Occipital lobe (tissue), 2 donors: ENCODE measurements around the gene C4B. TPM values are rescaled to one million over a fixed set of nuclear protein-coding genes. Genes with fewer than 3 reads are reported as not detected.
A peak's percentile ranks its signal among the peaks of the same experiment; 100 is the strongest.
"Not testable (repeated sequence)": the region's sequence is repeated elsewhere in the genome, so short reads cannot be mapped to it uniquely, and the experiment has no call there.

Source experiments
- DNase-seq: peaks from one replicate; lab custom pipeline; 2025; lab: John Stamatoyannopoulos, UW
- total RNA-seq: library from RNA; depleted of rRNA; stranded (reverse); fragments of >200 nt; gene quantifications from one replicate; pipeline ENCODE4 v1.2.3, GENCODE V29; 2014

C4B gene
- total RNA-seq, 1 donor from 2014 or later = 9.2 TPM

- no peak for DNase-seq
Measured at GRCh38 chr6:32050562-32050961, 36.0 kb downstream of the C4B start.

DNA sequence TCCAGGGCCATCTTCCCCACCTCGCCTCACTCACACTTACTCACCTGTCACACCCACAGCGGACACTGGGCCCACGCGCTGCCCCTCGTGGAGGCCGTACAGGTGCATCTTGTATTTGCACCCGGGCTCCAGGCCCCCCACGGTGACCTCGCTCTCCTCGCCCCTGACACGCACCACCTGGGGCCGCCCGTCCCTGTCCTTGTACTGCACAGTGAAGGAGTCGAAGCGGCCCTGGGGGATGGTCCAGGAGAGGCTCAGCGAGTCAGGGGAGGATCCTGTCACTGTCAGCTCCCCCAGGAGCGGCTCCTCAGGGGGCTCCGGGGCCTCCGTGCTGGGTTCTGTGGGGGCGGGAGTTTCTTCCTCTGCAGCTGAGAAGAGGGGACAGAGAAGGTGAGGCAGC is 38.0 kb downstream of the C4B start:
- DNase-seq = not testable (repeated sequence)

DNA sequence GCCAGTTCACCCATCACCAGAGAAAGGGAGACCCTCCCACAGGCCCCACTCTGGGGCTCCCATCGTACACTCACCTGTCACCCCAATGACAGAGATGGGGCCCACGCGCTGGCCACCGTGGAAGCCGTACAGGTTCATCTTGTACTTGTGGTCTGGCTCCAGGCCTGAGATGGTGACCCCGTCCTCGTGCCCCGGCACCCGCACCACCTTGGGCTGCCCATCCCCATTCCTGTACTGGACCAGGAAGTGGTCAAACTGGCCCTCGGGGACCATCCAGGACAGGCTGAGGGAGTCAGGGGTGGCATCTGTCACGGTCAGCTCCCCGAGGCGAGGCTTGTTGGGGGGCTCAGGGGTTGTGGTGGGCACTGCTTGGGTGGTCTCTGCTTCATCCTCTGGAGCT is 38.7 kb downstream of the C4B start:
- not testable (repeated sequence) for DNase-seq

DNA sequence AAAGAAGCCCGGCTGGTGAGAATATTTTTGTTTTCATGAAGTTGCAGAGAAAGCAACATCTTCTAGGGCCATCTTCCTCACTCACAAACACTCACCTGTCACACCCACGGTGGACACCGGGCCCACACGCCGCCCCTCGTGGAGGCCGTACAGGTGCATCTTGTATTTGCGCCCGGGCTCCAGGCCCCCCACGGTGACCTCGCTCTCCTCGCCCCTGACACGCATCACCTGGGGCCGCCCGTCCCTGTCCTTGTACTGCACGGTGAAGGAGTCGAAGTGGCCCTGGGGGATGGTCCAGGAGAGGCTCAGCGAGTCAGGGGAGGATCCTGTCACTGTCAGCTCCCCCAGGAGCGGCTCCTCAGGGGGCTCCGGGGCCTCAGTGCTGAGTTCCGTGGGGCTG is 41.2 kb downstream of the C4B start:
- DNase-seq = not testable (repeated sequence)

- no peak for DNase-seq
Measured at GRCh38 chr6:32056254-32056653, 41.7 kb downstream of the C4B start.

- DNase-seq = no peak
Measured at GRCh38 chr6:32057966-32058365, 43.4 kb downstream of the C4B start.

- no peak for DNase-seq
Measured at GRCh38 chr6:32058511-32058963, 43.9 kb downstream of the C4B start.

DNA sequence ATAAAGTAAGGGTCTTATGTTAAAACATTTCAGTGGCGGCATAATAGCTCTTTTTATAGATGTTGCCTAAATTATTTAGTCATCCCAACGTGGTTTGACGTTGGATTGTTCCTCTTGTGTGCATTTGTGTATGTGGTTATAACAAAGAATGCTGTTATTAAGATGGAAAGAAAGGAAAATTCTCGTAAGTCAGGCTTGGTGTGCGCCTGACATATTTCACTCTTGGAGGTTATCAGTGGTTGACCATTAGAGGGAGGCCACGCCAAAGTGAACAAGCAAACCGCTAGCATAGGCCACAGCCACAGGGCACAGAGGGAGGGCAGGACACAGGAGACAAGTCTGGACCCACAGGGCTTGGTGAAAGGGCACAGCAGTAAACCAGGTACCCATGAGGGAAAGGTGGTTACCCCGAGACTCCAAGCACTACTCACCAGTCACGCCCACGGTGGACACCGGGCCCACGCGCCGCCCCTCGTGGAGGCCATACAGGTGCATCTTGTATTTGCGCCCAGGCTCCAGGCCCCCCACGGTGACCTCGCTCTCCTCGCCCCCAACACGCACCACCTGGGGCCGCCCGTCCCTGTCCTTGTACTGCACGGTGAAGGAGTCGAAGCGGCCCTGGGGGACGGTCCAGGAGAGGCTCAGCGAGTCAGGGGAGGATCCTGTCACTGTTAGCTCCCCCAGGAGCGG is 46.5 kb downstream of the C4B start:
- no peak for DNase-seq

- DNase-seq = no peak
Measured at GRCh38 chr6:32064706-32065105, 50.1 kb downstream of the C4B start.

GRCh38 chr6:32067521-32067920 is 52.9 kb downstream of the C4B start:
- DNase-seq = not testable (repeated sequence)

DNA sequence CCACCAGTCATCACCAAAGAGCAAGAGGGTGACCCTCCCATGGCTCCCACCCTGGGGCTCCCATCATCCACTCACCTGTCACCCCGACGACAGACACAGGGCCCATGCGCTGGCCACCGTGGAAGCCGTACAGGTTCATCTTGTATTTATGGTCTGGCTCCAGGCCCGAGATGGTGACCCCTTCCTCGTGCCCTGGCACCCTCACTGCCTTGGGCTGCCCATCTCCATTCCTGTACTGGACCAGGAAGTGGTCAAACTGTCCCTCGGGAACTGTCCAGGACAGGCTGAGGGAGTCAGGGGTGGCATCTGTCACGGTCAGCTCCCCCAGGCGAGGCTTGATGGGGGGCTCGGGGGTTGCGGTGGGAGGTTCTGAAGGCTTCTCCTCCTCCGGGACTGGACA is 53.7 kb downstream of the C4B start:
- not testable (repeated sequence) for DNase-seq

GRCh38 chr6:32068867-32069266 is 54.3 kb downstream of the C4B start:
- DNase-seq = no peak

GRCh38 chr6:32069460-32069859 is 54.9 kb downstream of the C4B start:
- no peak for DNase-seq

- DNase-seq = no peak
Measured at GRCh38 chr6:32069878-32070515, 55.4 kb downstream of the C4B start.

DNA sequence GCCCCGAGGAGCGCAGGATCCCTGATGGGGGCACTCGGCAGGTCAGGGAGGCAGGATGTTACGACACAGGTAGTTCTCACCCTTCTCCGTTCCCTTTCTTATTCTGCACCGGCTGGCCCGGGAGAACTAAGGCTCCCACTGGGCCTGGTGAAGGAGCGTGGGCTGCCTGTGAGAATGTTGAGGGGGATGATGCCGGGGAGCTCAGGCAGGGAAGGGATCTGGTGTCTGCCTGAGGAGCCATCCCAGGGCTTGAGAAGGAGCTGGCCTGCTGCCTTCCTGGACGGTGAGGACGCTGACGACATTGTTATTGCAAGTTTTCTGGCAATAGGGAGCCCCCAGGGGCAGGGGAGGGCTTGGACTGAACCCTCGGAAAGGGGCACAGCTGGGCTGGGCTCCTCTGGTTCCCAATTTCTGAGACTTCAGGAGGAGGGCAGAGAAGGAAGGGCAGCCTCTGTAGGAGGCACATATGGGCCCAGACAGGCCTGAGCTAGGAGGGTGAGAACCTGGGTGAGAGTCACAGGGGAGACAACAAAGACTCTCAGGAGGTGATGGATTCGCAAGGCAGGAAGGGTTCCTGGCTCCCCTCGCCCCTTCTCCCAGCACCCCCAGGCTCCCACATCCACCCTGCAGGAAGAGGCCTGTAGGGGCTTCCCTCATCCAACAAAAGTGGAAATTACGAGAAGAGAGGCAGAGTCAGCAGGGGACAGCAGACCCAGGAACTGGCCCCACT is 56.4 kb downstream of the C4B start:
- peak; percentile 19 for DNase-seq

DNA sequence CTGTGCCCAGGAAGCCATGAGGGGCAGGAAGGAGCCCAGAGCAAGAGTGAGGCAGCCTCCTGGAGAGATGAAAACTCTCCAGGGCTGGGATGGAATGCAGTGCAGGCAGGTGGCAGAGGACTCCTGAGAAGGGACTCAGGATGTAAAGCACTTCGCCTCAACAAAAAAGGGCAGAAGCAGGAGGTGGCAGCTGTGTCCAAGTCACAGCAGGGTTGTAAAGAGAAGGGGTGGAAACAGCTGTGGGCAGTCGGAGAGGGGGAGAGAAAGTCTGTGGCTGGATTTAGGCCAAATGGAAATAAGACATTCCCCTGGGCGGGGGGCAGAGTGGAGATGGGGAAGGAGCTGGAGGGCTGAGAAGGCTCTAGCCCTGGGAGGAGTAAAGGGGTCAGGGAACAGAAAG is 58.5 kb downstream of the C4B start:
- no peak for DNase-seq

DNA sequence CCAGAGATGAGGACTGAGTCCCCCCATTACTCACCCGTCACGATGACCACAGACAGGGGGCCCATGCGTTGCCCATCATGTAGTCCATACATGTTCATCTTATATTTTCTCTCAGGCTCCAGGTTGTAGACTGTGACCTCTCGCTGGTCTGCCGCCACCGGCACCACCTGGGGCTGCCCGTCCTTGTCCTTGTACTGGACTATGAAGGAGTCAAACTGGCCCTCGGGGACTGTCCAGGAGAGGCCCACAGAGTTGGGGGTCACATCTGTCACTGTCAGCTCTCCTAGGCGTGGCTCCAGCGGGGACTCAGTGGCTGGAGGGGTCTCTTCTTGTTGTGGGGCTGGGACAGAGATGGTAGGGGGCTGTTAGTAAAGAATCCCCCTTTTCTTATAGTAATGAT is 59.0 kb downstream of the C4B start:
- no peak for DNase-seq

DNA sequence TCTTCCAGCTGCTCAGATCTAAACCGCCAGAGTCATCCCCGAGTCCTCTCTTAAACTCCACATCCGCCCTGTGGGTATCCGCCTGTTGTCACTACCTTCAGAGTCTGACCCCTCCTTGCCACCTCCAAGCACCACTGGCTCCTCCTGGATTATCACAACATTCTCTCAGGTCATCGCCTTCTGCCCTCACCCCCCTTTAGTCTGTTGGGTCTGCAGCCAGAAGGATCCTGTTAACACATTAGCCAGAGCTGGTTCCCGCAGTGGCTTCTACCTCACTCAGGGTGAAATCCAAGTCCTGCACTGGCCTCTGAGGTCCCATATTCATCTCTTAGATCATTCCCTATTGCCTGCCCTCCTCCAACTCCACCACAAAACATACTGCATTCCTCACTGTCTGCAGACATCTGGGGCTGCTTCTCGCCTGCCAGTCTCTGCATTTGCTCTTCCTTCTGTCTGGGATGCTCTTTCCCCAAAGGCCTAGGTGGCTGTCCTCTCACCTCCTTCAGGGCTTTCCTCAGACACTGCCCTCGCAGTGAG is 60.5 kb downstream of the C4B start:
- DNase-seq = no peak

DNA sequence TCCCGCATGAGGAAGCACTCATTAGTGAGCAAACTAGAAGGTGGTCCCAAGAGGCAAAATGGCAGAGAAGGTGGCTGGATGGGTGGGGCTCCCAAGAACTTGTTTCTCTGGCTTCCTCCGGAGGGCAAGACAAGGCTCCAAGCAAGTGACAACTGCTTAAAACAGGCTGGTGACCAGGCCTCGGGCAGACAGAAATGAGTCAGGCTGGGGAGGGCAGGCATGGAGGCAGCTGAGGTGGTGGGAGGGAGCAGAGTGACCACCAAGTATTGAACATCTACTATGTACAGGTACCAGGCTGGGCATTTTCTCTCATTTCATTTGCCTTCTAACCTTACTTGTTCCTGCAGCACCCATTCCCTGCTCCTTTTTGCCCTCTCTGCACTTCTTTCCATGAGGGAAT is 61.2 kb downstream of the C4B start:
- DNase-seq = no peak

DNA sequence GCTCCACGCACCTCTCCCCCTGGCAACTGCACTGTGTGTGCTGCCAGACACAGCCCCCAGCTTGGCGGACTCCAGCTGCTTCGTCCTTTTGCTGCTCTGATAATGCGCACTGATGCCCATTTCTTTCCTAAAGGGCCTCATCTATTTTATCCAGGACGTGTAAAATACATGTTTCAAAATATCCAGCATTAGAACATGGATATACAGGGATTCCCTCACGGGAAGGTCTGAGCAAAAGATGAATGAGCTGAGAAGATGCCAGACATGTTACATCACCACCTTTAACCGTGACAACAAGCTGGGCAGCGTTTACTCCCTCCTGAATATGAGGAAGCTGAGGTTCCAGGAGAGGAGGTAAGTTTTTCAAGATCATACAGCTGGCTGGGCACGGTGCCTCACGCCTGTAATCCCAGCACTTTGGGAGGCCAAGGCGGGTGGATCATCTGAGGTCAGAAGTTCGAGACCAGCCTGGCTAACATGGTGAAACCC is 61.8 kb downstream of the C4B start:
- no peak for DNase-seq

- no peak for DNase-seq
Measured at GRCh38 chr6:32079566-32080290, 65.1 kb downstream of the C4B start.
